Left ventricle myocardium superior (tissue), 1 donor: ENCODE data around the gene SAA1. TPM values are rescaled to one million over a fixed set of nuclear protein-coding genes. Genes with fewer than 3 reads are reported as not detected.

Experiments used
- ATAC-seq: fragments of 200-7000 bp; cut with Tn5 transposase; one replicate; pipeline ENCODE4 v1.9.1; 2020; ENCODE audit warnings: mild to moderate bottlenecking, moderate library complexity
- DNase-seq: peaks from one replicate; pipeline ENCODE4 v3.0.0-alpha.2; 2020
- intact Hi-C: fragments of 100-400 bp; cut with micrococcal nuclease; formaldehyde crosslinking; loops from one replicate; pipeline ENCODE4 v1.11.0; 2022
- total RNA-seq: library from RNA; stranded (reverse); fragmentation: NEBNext Ultra II Directional; extraction: Animal tissue kit (Norgen Biotek cat#: 25700); gene quantifications from one replicate; pipeline ENCODE4 v1.2.1, GENCODE V29; 2021
- donor health status: DM: no; HTN: yes; CAD: no; lungs with severe emphysema.

The SAA1 gene
- total RNA-seq, 1 donor from 2014 or later: 7.1 TPM

DNA sequence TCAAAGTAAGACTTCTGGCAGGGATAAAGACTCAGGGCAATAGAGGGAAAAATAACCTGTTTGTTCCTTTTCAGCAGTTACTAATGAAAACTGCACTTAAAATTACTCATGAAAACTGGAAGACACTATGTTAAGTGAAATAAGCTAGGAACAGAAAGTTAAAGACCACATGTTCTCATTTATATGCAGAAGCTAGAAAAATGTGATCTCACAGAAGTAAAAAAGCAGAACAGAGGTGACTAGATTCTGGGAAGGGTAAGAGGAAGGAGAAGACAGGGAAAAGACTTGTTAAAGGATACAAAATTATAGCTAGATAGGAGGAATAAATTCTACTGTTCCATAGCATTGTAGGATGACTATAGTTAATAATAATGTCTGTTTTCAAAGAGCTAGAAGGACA is 33.7 kb downstream of the SAA1 start:
- DNase-seq: no peak
- intact Hi-C loops: no loop called here
- ATAC-seq: no peak

DNA sequence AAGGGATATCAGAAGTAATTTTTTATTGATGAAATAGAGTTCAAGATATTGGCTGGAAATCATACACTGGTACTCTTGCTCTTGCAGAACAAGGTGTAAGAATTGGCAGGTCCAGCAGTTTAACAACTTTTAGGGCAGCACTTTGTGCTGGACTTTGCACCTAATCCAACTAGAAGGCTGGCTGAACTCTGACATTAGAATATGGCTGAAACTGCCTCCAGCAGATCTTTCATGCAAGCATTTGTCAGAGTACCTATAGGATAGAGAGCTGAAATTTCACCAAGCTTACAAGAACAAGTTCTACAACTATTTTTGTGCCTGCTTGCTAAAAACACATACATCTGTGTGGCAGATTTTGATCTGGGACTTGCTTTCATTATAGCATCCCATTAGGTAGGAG is 38.7 kb downstream of the SAA1 start:
- intact Hi-C loops: no loop called here
- DNase-seq: no peak
- ATAC-seq: no peak

DNA sequence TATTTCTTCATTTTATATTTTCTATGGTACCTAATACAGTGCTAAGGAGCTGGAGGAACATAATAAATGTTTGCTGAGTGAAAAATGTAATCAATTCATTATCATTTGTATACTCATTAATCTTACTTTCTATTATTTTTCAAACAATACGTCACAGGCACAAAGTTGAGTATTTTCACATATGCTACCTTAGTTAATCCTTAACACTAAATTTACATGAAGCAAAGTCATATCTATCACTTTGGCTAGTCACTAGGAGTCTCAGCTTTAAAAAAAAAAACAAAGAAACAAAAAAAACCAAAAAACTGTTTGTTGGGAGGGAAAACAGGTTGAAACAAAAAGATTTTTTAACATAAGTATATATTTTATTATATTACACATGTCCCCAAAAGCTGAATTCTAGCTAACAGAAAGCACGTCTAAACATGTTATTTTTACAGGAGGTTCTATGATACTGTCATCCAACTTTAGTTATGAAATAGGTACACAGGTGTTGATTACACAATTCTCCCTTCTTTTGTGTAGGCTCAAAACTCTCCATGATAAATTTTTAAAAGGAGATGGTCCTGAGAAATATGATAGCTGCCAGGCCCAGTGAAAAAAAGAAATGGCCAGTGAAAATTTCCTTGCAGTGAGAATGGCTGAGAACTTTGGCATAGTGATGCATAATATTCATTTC is 41.5 kb downstream of the SAA1 start:
- DNase-seq (no peak), ATAC-seq (no peak)
- intact Hi-C loops: no loop called here

DNA sequence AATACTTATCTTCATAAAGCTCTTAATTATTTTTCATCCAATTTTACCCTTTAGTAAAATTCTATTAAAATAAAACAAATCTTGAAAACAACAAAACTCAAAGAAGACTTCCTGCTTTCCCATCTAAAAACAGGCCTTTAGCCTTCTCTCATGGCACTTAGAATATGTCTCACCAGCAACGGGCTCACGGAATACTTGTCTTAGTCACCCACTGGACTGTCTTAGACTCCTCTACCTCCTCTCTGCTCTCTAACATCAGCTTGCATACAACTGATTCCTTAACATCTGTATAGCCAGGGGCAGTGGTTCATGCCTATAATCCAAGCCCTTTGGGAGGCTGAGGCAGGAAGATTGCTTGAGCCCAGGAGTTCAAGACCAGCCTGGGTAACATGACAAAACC is 42.2 kb downstream of the SAA1 start:
- no peak for DNase-seq
- no peak for ATAC-seq
- intact Hi-C loops: no loop called here

DNA sequence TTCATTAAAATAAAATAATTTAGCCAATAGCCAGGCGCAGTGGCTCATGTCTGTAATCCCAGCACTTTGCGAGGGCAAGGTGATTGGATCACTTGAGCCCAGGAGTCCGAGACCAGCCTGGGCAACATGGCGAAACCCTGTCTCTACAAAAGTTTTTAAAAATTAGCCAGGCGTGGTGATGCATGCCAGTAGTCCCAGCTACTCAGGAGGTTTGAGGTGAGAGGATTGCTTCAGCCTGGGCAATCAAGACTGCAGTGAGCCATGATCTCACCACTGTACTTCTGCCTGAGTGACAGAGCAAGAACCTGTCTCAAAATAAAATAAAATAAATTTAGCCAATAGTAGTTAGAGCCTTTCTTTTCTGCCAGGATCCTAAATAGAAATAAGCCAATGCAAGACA is 43.6 kb downstream of the SAA1 start:
- intact Hi-C loops: no loop called here
- DNase-seq (no peak), ATAC-seq (no peak)

DNA sequence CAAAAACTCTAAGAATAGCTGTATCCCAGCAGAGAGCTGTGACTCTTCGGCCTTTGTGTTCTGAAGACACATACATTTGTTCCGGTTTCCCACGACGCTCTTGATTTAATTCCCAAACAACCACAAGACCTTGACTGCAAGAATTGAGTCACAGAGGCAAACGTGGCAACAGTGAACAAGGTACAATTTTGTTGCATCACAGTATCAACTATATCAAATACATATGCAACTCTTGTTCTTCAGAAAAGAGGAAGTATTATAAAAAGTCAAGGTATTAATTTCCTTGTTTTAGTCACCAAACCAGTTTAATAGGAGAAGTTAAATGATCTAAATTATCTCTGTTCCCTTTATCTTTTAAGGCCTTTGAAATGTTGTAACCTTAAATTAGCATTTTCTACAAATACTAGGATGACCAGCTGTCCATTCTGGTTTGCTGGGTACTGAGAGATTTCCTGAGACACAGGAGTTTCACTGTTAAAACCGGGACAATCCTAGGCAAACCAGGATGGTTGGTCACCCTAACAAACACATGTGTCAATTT is 44.8 kb downstream of the SAA1 start:
- intact Hi-C loops: no loop called here
- DNase-seq: no peak

DNA sequence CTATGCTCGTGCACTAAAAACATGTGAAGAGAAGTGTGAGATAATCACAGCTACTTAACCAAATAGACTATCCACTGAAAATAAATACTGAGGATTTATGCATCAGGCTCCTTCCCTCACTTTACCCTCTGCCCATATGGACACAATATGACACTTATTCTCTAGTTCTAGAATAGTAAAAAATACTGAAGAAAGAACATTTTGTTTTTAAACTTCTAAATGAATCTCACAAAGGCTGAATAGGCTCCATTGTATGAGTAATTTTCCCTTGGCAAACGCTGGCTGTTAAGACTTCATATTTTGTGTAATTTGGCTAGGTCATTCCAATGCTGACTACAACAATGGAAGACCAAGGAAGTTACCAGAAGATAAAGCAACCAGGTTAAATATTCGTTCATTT is 45.9 kb downstream of the SAA1 start:
- no peak for DNase-seq

More for the DNA sequence above, 44.8 kb downstream of the SAA1 start:
- ATAC-seq: no peak

DNA sequence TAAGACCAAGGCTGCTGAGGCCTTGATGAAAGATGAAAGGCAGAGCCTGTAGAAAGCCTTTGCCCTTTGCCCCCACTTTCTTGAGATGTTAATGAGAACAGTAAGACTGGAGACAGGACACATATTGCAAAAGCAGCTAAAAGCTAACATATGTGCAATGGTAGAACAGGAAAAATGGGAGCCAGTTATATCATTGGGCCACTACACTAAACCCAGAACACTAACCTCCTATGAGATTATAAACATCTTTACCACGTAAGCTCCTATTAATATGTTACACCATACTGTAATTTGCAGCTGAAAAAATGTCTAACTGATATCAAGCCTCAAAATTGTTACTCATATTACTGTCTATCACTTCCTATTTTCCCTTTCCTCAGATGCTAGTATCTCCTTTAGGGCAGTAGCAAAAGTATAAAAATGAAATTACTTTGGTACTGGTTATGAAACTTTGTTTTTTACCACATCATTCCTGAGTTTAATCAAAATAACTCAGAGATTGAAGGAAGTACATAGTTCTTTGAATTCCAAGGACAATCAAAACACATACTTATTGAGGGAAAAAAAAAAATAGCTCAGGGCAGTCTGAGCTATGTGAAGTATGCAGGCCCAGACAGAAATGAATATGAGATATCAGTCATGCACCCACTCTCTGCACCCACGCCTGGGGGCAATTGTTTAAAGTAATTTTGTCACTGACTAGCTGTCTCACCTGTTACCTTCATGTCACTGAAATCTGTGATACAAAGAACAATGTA is 46.8 kb downstream of the SAA1 start:
- intact Hi-C loops: no loop called here
- ATAC-seq (no peak), DNase-seq (no peak)

More for the DNA sequence above, 45.9 kb downstream of the SAA1 start:
- intact Hi-C loops: no loop called here
- peak; percentile 42 for ATAC-seq

DNA sequence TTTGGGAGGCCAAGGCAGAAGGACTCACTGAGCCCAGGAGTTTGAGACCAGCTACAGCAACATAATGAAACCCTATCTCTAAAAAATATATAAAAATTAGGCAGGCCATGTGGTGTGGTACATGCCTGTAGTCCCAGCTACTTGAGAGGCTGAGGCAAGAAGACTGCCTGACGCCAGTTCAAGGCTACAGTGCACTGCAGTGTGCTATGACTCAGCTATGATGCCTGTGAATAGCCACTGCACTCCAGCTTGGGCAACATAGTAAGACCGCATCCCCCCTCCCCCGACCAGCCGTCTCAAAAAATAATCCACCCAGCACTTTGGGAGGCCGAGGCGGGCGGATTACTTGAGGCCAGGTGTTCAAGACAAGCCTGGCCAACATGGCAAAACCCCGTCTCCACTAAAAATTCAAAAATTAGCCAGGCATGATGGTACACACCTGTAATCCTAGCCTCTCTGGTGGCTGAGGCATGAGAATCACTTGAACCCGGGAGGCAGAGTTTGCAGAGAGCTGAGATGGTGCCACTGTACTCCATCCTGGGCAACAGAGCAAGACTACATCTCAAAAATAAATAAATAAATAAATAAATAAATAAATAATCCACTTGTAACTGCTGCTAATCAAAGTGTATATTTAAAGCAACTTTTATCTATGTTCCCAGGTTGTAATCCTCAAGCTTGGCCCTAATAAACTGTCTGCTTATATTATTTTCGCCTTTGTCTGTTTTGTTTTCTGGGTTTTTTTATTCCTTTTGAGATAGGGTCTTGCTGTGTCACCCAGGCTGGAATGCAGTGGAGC is 48.1 kb downstream of the SAA1 start:
- intact Hi-C loops: no loop called here
- no peak for ATAC-seq
- no peak for DNase-seq

DNA sequence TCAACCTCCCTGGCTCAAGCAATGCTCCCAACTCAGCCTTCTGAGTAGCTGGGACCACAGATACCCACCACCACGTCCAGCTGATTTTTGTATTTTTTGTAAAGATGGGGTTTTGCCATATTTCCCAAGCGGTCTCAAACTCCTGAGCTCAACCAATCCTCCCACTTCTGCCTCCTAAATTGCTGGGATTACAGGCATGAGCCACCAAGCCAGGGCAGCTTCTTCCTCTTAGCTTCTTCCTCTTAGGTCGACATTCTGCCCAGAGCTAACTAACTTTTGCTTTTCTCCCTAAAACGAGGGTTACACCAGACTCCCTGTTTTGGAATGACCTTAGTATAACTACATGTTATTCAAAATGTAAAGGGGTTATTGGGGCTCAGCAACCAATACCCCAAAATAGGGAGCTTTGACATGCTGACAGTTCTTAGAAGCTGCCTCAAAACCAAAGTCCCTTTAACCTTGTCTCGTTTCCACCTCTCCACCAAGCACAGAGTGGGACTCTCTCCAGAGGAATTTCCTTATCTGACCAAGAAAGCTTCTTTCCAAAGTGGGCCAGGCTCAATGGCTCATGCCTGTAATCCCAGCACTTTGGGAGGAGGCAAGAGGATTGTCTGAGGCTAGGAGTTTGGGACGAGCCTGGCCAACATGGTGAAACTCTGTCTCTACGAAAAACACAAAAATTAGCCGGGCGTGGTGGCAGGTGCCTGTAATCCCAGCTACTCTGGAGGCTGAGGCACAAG is 48.9 kb downstream of the SAA1 start:
- ATAC-seq (peak; percentile 38), DNase-seq (no peak)
- intact Hi-C loops: no loop called here

DNA sequence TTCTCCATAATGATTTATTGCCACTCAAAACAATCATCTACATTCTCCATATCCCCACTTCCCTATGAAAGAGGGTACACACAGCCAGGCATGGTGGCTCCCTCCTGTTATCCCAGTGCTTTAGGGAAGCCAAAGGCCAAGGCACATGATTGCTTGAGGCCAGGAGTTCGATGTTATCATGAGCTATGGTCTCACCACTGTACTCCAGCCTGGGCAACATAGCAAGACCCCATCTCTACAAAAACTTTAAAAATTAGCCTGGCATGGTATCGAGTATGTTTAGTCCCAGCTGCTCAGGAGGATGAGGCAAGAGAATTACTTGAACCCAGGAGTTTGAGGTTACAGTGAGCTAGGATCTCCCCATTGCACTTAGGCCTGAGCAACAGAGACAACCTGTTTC is 49.8 kb downstream of the SAA1 start:
- DNase-seq: no peak
- intact Hi-C loops: no loop called here

DNA sequence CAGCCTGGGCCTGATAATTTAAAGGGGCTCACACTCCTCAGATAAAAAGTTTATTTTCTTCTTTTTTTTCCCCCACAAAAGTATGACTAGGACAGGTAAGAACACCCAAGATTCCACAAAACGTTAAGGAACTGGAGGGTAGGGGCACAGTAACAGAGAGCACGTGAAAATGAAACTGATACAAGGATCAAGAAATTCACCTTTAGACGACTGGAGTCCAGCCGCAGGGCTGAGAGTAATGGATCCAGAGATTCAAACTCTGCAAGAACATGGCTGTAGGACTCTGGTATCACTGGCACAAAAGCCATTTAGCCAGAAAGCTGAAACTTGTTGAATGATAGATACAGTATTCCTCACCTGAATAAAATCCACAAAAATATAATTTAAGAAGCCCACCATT is 51.5 kb downstream of the SAA1 start:
- ATAC-seq (no peak), DNase-seq (no peak)
- intact Hi-C loops: no loop called here

More for the DNA sequence above, 49.8 kb downstream of the SAA1 start:
- no peak for ATAC-seq

Other genes with a start within 250 kb of the SAA1 start
- not detected for gene TPH1, start 220.0 kb upstream of the SAA1 start, total RNA-seq
- 5.8 TPM for gene SAAL1, start 160.2 kb upstream of the SAA1 start, total RNA-seq
- gene MRGPRX3, start 133.7 kb upstream of the SAA1 start, total RNA-seq: not detected
- not detected for gene MRGPRX4, start 93.4 kb upstream of the SAA1 start, total RNA-seq
- not detected for gene SAA4, start 29.5 kb upstream of the SAA1 start, total RNA-seq
- gene SAA2, start 17.6 kb upstream of the SAA1 start, total RNA-seq: 2.8 TPM
- gene HPS5, start 55.9 kb downstream of the SAA1 start, total RNA-seq: 12.4 TPM
- gene GTF2H1, start 56.3 kb downstream of the SAA1 start, total RNA-seq: 26.6 TPM
- 332 TPM for gene LDHA, start 128.3 kb downstream of the SAA1 start, total RNA-seq
- not detected for gene LDHC, start 146.1 kb downstream of the SAA1 start, total RNA-seq
- gene LDHAL6A, start 189.6 kb downstream of the SAA1 start, total RNA-seq: not detected